DOHH2 (cell line): ENCODE data around the gene CEACAM5.

Experiments used
- CTCF ChIP-seq: fragments of 200-600 bp; sonication (generic); IDR thresholded peaks from one replicate; pipeline ENCODE4 v1.5.1; 2014; ENCODE audit warnings: antibody characterized with exemption, mild to moderate bottlenecking, low read depth, low read length; ENCODE audit not compliant: poor library complexity, severe bottlenecking
- EZH2phosphoT487 ChIP-seq: fragments of 200-600 bp; sonication (generic); IDR thresholded peaks from 2 replicates; pipeline ENCODE4 v1.6.1; 2017; ENCODE audit warnings: borderline replicate concordance, mild to moderate bottlenecking, antibody characterized with exemption, low read length, moderate library complexity, mixed read lengths

DNA sequence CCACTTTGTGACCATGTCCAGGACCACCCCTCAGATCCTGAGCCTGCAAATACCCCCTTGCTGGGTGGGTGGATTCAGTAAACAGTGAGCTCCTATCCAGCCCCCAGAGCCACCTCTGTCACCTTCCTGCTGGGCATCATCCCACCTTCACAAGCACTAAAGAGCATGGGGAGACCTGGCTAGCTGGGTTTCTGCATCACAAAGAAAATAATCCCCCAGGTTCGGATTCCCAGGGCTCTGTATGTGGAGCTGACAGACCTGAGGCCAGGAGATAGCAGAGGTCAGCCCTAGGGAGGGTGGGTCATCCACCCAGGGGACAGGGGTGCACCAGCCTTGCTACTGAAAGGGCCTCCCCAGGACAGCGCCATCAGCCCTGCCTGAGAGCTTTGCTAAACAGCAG lies 12.7 kb upstream of the CEACAM5 start:
- no peak for TF ChIP-seq CTCF
- TF ChIP-seq EZH2phosphoT487 = no peak
